ENCODE results near the gene GAL3ST3. TPM values are rescaled to one million over a fixed set of nuclear protein-coding genes. Genes with fewer than 3 reads are reported as not detected.
A peak's percentile ranks its signal among the peaks of the same experiment; 100 is the strongest.

GAL3ST3 gene
- total RNA-seq, 2 donors from 2014 or later: 1.1 TPM; not detected in 1

DNA sequence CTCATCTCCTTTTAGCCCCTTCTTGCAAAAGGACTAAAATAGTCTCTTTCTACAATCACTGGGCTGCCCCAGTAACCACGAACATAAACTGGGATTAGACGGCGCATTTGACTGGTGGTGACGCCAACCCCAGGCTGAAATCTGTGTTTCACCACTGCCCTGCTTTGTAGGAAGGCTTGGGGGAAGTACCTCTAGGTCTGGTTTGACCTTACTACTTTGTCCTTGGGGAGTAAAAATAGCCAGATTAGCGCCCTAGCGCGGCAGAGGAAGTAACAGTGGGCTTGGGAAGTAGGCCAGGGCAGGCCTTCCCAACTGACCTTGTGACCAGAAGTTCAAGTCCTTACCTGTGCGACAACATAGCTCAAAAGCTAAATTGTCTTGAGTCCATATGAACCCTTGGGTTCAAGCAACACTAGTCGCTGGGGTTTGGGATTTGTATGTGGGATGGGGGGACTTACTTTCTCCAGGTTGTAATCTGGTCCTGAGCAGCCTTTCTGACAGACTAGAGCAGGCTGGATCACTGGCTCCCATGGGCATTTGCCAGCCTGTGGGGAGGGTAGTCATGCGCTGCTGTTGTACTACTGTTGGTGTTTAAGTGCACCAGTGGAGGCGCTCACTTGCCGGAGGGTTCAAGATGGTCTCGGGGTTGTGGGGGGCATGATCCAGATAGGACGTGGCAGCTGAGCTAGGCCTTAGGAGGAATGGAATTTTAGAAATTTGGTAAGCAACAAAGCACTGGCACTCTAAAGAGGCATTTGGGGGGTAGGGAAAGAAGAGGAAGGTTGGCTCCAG lies 20.2 kb upstream of the GAL3ST3 start:
- Histone ChIP-seq H3K9me3 (no peaks in the 10 kb centered on the region), H3K4me1 (ENCODE audit: control insufficient read depth in 1 of 2, low read depth in 2 of 2) (peaks cover 18 to 33% of the 10 kb centered on the region in 2 donors), H3K36me3 (peaks cover 24% of the 10 kb centered on the region), H3K4me3 (peak overlapping the region; percentile 96), H3K27ac (peak overlapping the region; percentile 96 to 98), H3K27me3 (replicated peaks; ENCODE audit: insufficient read depth) (no peaks in the 10 kb centered on the region)
- peak; percentile 8 for TF ChIP-seq CTCF (IDR thresholded peaks at IDR 0.05)
- DNase-seq (ENCODE audit: low spot score): peak; percentile 51
- ATAC-seq (ENCODE audit: insufficient number of reproducible peaks, low FRiP score, low read depth): no peak

- Histone ChIP-seq H3K27ac (peak overlapping the region; percentile 96 to 98), H3K4me1 (ENCODE audit: control insufficient read depth in 1 of 2, low read depth in 2 of 2) (peaks cover 18 to 33% of the 10 kb centered on the region in 2 donors), H3K36me3 (peaks cover 31% of the 10 kb centered on the region), H3K9me3 (no peaks in the 10 kb centered on the region), H3K4me3 (no peak overlapping the region), H3K27me3 (replicated peaks; ENCODE audit: insufficient read depth) (no peaks in the 10 kb centered on the region)
- no peak for ATAC-seq (ENCODE audit: insufficient number of reproducible peaks, low FRiP score, low read depth)
- no peak for DNase-seq (ENCODE audit: low spot score)
- peak; percentile 89 for TF ChIP-seq CTCF (IDR thresholded peaks at IDR 0.05)
These were observed 19.3 kb upstream of the GAL3ST3 start for GRCh38 chr11:66068154-66068821.

GRCh38 chr11:66067640-66068039 lies 18.7 kb upstream of the GAL3ST3 start:
- TF ChIP-seq CTCF (IDR thresholded peaks at IDR 0.05): no peak
- H3K4me3 ChIP-seq: no peak overlapping the region
- peaks cover 18 to 33% of the 10 kb centered on the region in 2 donors for H3K4me1 ChIP-seq (ENCODE audit: control insufficient read depth in 1 of 2, low read depth in 2 of 2)
- H3K27ac ChIP-seq: peak overlapping the region; percentile 96 to 98
- peaks cover 38% of the 10 kb centered on the region for H3K36me3 ChIP-seq
- no peak for ATAC-seq (ENCODE audit: insufficient number of reproducible peaks, low FRiP score, low read depth)
- no peaks in the 10 kb centered on the region for H3K9me3 ChIP-seq
- no peak for DNase-seq (ENCODE audit: low spot score)
- no peaks in the 10 kb centered on the region for H3K27me3 ChIP-seq (replicated peaks; ENCODE audit: insufficient read depth)

GRCh38 chr11:66066751-66067150 lies 17.8 kb upstream of the GAL3ST3 start:
- no peak for DNase-seq (ENCODE audit: low spot score)
- H3K36me3 ChIP-seq: peaks cover 43% of the 10 kb centered on the region

More at GRCh38 chr11:66066751-66067150, 17.8 kb upstream of the GAL3ST3 start:
- Histone ChIP-seq H3K27me3 (replicated peaks; ENCODE audit: insufficient read depth) (no peaks in the 10 kb centered on the region), H3K27ac (no peak overlapping the region), H3K4me1 (ENCODE audit: control insufficient read depth in 1 of 2, low read depth in 2 of 2) (peaks cover 11 to 27% of the 10 kb centered on the region in 2 donors), H3K4me3 (no peak overlapping the region), H3K9me3 (no peaks in the 10 kb centered on the region)
- no peak for TF ChIP-seq CTCF (IDR thresholded peaks at IDR 0.05)
- no peak for ATAC-seq (ENCODE audit: insufficient number of reproducible peaks, low FRiP score, low read depth)

Data from thoracic aorta (tissue), 2 donors.